Measurements from ENCODE around the gene STEAP4. TPM values are rescaled to one million over a fixed set of nuclear protein-coding genes. Genes with fewer than 3 reads are reported as not detected.

Gene STEAP4
- total and polyA plus RNA-seq, 7 experiments from 2014 or later = 0.45 to 6.2 TPM; not detected in 5

Other genes starting within 250 kb of the STEAP4 start
- 100 to 1,000 TPM in 1 of 5 experiments, 10 to 100 TPM in 4; 39.9 to 131 (median 60.0) TPM for gene SRI, start 86.9 kb downstream of the STEAP4 start, total RNA-seq
- gene SRI, start 86.9 kb downstream of the STEAP4 start, polyA plus RNA-seq = 100 to 1,000 TPM; 183 to 209 TPM

Data from naive thymus-derived CD4-positive, alpha-beta T cell (primary cell).